ENCODE data around the gene DYNC1I2.

- TF ChIP-seq CTCF (IDR thresholded peaks at IDR 0.05), result no peak
- TF ChIP-seq ZFX (IDR thresholded peaks at IDR 0.05; ENCODE audit: borderline replicate concordance), result no peak
Observed at GRCh38 chr2:171673905-171674304, 13.4 kb upstream of the DYNC1I2 start.

All from 22Rv1 (cell line).